HEK293 (cell line): ENCODE measurements around the gene PPFIA4.

ENCODE experiments used
- CTCF ChIA-PET: fragments of 350-600 bp; formaldehyde crosslinking; extraction: SDS; loops from one replicate; lab custom pipeline; 2021; ENCODE audit warnings: antibody characterized with exemption; lab: Yijun Ruan, JAX
- POLR2A ChIA-PET: fragments of 300-600 bp; formaldehyde crosslinking; extraction: SDS; loops from one replicate; lab custom pipeline; 2020; ENCODE audit warnings: antibody characterized with exemption, inconsistent platforms; lab: Yijun Ruan, JAX
- H3K27ac ChIP-seq: fragments of 200-500 bp; sonication (Bioruptor generic); 2 replicates; pipeline ENCODE4 v1.5.1; 2014; ENCODE audit warnings: low read depth, low read length, control low read depth, inconsistent platforms; ENCODE audit errors: extremely low read depth
- H3K36me3 ChIP-seq, 2 experiments: fragments of 200-500 bp in 1 of 2; sonication (Bioruptor generic) in 1 of 2; 1 replicate in 1 of 2; 2 replicates in 1 of 2; pipeline ENCODE4 v1.5.1; 2014 to 2017; ENCODE audit warnings: inconsistent platforms in 2 of 2, low read length in 2 of 2; ENCODE audit not compliant: control insufficient read depth in 2 of 2, insufficient read depth in 1 of 2
- H3K4me1 ChIP-seq: fragments of 200-500 bp; sonication (Bioruptor generic); 2 replicates; pipeline ENCODE4 v1.5.1; 2014; ENCODE audit warnings: mild to moderate bottlenecking, low read length, inconsistent platforms; ENCODE audit not compliant: control insufficient read depth, insufficient read depth
- H3K4me3 ChIP-seq: 2 replicates; pipeline ENCODE4 v1.5.1; 2011; ENCODE audit warnings: low read depth, mild to moderate bottlenecking, control low read depth, low read length, moderate library complexity
- H3K9me3 ChIP-seq: fragments of 200-500 bp; sonication (Bioruptor generic); 2 replicates; pipeline ENCODE4 v1.5.1; 2014; ENCODE audit warnings: low read depth, low read length, inconsistent platforms; ENCODE audit not compliant: control insufficient read depth, insufficient read depth
- BCL11A ChIP-seq: fragments of 450-650 bp; formaldehyde crosslinking; IDR thresholded peaks from 2 replicates; pipeline ENCODE4 v1.5.1; 2016; ENCODE audit warnings: low read depth, missing biosample characterization, missing genetic modification characterization
- BCL11B ChIP-seq: fragments of 450-650 bp; formaldehyde crosslinking; IDR thresholded peaks from 2 replicates; pipeline ENCODE4 v1.5.1; 2016; ENCODE audit warnings: low read depth, missing biosample characterization, missing genetic modification characterization
- KLF9 ChIP-seq: fragments of 450-650 bp; formaldehyde crosslinking; IDR thresholded peaks from 2 replicates; pipeline ENCODE4 v1.5.1; 2016; ENCODE audit warnings: missing biosample characterization, missing genetic modification characterization, low read depth
- ZIC2 ChIP-seq: fragments of 450-650 bp; formaldehyde crosslinking; IDR thresholded peaks from 2 replicates; pipeline ENCODE4 v1.5.1; 2016; ENCODE audit warnings: missing biosample characterization, missing genetic modification characterization
- ZNF174 ChIP-seq: fragments of 450-650 bp; formaldehyde crosslinking; IDR thresholded peaks from 2 replicates; pipeline ENCODE4 v1.5.0; 2017; ENCODE audit warnings: missing biosample characterization, mild to moderate bottlenecking, missing genetic modification characterization
- ZNF202 ChIP-seq: fragments of 450-650 bp; formaldehyde crosslinking; IDR thresholded peaks from 2 replicates; pipeline ENCODE4 v1.5.1; 2016; ENCODE audit warnings: missing biosample characterization, missing genetic modification characterization, borderline replicate concordance
- ZNF24 ChIP-seq: fragments of 450-650 bp; formaldehyde crosslinking; IDR thresholded peaks from 2 replicates; pipeline ENCODE4 v1.5.1; 2016; ENCODE audit warnings: missing biosample characterization, missing genetic modification characterization
- ZNF341 ChIP-seq: fragments of 450-650 bp; formaldehyde crosslinking; IDR thresholded peaks from 2 replicates; pipeline ENCODE4; 2016; ENCODE audit warnings: low read depth, missing biosample characterization, missing genetic modification characterization
- ZNF48 ChIP-seq: fragments of 450-650 bp; formaldehyde crosslinking; IDR thresholded peaks from 2 replicates; pipeline ENCODE4 v1.5.1; 2016; ENCODE audit warnings: missing biosample characterization, missing genetic modification characterization
- ZNF548 ChIP-seq: fragments of 450-650 bp; formaldehyde crosslinking; IDR thresholded peaks from 2 replicates; pipeline ENCODE4 v1.5.1; 2016; ENCODE audit warnings: missing biosample characterization, missing genetic modification characterization
- ZNF621 ChIP-seq: fragments of 450-650 bp; formaldehyde crosslinking; IDR thresholded peaks from 2 replicates; pipeline ENCODE4 v1.5.1; 2017; ENCODE audit warnings: missing biosample characterization, missing genetic modification characterization
- ZNF707 ChIP-seq: fragments of 450-650 bp; formaldehyde crosslinking; IDR thresholded peaks from 2 replicates; pipeline ENCODE4 v1.5.1; 2016; ENCODE audit warnings: missing biosample characterization, missing genetic modification characterization
- ZNF785 ChIP-seq: fragments of 450-650 bp; formaldehyde crosslinking; IDR thresholded peaks from 2 replicates; pipeline ENCODE4 v1.5.1; 2016; ENCODE audit warnings: missing biosample characterization, missing genetic modification characterization
- ZNF830 ChIP-seq: fragments of 450-650 bp; IDR thresholded peaks from 2 replicates; pipeline ENCODE4 v1.5.0; 2018; ENCODE audit warnings: missing biosample characterization, missing genetic modification characterization, low read depth, mild to moderate bottlenecking, moderate library complexity
- ZXDB ChIP-seq: fragments of 450-650 bp; formaldehyde crosslinking; IDR thresholded peaks from 2 replicates; pipeline ENCODE4 v1.5.1; 2016; ENCODE audit warnings: missing biosample characterization, missing genetic modification characterization
- TF ChIP-seq, protein P1 (sequence below): fragments of 450-650 bp; formaldehyde crosslinking; IDR thresholded peaks from 2 replicates; pipeline ENCODE4; 2016; ENCODE audit warnings: missing biosample characterization, missing genetic modification characterization
- TF ChIP-seq, protein P2 (sequence below): fragments of 450-650 bp; formaldehyde crosslinking; optimal IDR thresholded peaks from 2 replicates; pipeline ENCODE3; 2016; ENCODE audit warnings: missing biosample characterization, mild to moderate bottlenecking, missing genetic modification characterization
- TF ChIP-seq, protein P3 (sequence below): fragments of 450-650 bp; formaldehyde crosslinking; conservative IDR thresholded peaks from 2 replicates; pipeline ENCODE4 v1.5.1; 2016; ENCODE audit warnings: low read depth, missing biosample characterization, missing genetic modification characterization
- TF ChIP-seq, protein P4 (sequence below): fragments of 450-650 bp; formaldehyde crosslinking; IDR thresholded peaks from 2 replicates; pipeline ENCODE4 v1.5.1; 2016; ENCODE audit warnings: missing biosample characterization, missing genetic modification characterization

Gene PPFIA4

GRCh38 chr1:203085528-203086406 is 59.5 kb downstream of the PPFIA4 start, which contains the start of gene MYOG:
MYOG (minus strand) TSS chr1:203086012; CDS start chr1:203085961, 51 bp downstream.
- Histone ChIP-seq H3K4me1 (no peaks in the 10 kb centered on the region), H3K27ac (no peak within 1 kb of the TSS), H3K36me3 (no peaks in the 10 kb centered on the region), H3K4me3 (no peak within 1 kb of the TSS), H3K9me3 (no peaks in the 10 kb centered on the region)
- POLR2A ChIA-PET = no interaction called here
- CTCF ChIA-PET = interaction anchor here (0.5 to 3.8 kb wide), 9 partner anchors 14 to 256 kb away, joined by 3 to 20 read pairs (median 3); no protein-coding TSS in a partner anchor
- no peak for TF ChIP-seq BCL11B (tag by site-specific recombination)
- TF ChIP-seq ZNF785 (tag by site-specific recombination) = no peak
- no peak for TF ChIP-seq ZNF548 (tag by site-specific recombination)
- no peak for TF ChIP-seq ZNF174 (tag by site-specific recombination)
- TF ChIP-seq, protein P1, sequence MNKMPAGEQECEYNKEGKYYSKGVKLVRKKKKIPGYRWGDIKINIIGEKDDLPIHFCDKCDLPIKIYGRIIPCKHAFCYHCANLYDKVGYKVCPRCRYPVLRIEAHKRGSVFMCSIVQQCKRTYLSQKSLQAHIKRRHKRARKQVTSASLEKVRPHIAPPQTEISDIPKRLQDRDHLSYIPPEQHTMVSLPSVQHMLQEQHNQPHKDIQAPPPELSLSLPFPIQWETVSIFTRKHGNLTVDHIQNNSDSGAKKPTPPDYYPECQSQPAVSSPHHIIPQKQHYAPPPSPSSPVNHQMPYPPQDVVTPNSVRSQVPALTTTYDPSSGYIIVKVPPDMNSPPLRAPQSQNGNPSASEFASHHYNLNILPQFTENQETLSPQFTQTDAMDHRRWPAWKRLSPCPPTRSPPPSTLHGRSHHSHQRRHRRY = no peak
- no peak for TF ChIP-seq KLF9

DNA sequence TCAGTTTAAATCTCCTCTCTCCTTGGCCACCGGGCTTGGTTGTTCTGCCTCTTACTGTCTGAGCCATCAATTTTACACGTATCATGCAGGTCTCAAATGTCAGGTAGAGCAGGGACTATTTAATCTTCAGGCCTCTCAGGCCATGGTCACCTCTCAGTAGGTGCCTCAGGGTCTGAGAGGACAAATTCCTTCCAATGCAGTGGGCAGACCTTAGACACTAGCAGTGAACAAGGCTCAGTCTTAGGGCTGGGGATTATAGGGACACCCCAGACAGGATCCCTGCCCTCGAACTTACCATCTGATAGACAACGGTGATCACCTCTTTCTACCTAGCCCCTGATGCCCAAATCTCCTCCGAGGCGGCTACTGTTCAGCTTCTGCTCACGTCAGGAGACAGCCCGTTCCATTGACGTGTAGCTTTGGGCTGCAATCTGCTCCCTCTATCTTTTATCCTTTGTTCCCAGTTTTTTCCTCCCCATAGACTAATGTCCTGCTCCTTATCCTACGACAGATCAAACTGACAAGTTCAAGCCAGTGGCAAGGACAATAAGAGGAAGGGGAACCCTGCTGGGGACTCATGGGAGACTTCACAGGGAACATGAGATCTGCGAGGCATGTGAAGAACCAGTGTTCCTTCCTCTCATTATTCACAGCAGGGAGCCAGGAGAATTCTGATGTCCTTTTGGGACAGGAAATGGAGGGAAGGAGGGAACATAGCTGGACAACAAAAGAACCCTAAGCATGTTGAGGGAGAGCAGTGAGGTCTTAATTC is 60.9 kb downstream of the PPFIA4 start:
- ChIA-PET CTCF (interaction anchor here (0.8 to 2.7 kb wide), 2 partner anchors 129 to 181 kb away, joined by 4 to 12 read pairs; no protein-coding TSS in a partner anchor), POLR2A (no interaction called here)
- Histone ChIP-seq H3K27ac (no peak overlapping the region), H3K4me1 (no peaks in the 10 kb centered on the region), H3K4me3 (no peak overlapping the region), H3K36me3 (no peaks in the 10 kb centered on the region), H3K9me3 (no peaks in the 10 kb centered on the region)
- TF ChIP-seq ZIC2 (tag by site-specific recombination) (peak; percentile 90), ZNF202 (tag by site-specific recombination) (no peak)
- TF ChIP-seq, protein P2, sequence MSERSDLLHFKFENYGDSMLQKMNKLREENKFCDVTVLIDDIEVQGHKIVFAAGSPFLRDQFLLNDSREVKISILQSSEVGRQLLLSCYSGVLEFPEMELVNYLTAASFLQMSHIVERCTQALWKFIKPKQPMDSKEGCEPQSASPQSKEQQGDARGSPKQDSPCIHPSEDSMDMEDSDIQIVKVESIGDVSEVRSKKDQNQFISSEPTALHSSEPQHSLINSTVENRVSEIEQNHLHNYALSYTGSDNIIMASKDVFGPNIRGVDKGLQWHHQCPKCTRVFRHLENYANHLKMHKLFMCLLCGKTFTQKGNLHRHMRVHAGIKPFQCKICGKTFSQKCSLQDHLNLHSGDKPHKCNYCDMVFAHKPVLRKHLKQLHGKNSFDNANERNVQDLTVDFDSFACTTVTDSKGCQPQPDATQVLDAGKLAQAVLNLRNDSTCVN (tag by site-specific recombination) = no peak

- POLR2A ChIA-PET = no interaction called here
- CTCF ChIA-PET = interaction anchor here (2.7 kb wide), 1 partner anchor 180 kb away, joined by 12 read pairs; no protein-coding TSS in a partner anchor
Measured at GRCh38 chr1:203088441-203088840, 62.1 kb downstream of the PPFIA4 start.

More at GRCh38 chr1:203088441-203088840, 62.1 kb downstream of the PPFIA4 start:
- no peaks in the 10 kb centered on the region for H3K4me1 ChIP-seq
- H3K27ac ChIP-seq = no peak overlapping the region
- TF ChIP-seq ZNF24 (tag by site-specific recombination) (no peak), BCL11A (tag by site-specific recombination) (no peak), ZNF830 (tag by site-specific recombination) (no peak), KLF9 (no peak), ZNF707 (tag by site-specific recombination) (no peak), ZNF341 (tag by site-specific recombination) (no peak), ZNF48 (tag by site-specific recombination) (no peak), ZXDB (tag by site-specific recombination) (no peak), ZNF621 (tag by site-specific recombination) (no peak)
- TF ChIP-seq, protein P3, sequence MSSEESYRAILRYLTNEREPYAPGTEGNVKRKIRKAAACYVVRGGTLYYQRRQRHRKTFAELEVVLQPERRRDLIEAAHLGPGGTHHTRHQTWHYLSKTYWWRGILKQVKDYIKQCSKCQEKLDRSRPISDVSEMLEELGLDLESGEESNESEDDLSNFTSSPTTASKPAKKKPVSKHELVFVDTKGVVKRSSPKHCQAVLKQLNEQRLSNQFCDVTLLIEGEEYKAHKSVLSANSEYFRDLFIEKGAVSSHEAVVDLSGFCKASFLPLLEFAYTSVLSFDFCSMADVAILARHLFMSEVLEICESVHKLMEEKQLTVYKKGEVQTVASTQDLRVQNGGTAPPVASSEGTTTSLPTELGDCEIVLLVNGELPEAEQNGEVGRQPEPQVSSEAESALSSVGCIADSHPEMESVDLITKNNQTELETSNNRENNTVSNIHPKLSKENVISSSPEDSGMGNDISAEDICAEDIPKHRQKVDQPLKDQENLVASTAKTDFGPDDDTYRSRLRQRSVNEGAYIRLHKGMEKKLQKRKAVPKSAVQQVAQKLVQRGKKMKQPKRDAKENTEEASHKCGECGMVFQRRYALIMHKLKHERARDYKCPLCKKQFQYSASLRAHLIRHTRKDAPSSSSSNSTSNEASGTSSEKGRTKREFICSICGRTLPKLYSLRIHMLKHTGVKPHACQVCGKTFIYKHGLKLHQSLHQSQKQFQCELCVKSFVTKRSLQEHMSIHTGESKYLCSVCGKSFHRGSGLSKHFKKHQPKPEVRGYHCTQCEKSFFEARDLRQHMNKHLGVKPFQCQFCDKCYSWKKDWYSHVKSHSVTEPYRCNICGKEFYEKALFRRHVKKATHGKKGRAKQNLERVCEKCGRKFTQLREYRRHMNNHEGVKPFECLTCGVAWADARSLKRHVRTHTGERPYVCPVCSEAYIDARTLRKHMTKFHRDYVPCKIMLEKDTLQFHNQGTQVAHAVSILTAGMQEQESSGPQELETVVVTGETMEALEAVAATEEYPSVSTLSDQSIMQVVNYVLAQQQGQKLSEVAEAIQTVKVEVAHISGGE = no peak
- TF ChIP-seq, protein P4, sequence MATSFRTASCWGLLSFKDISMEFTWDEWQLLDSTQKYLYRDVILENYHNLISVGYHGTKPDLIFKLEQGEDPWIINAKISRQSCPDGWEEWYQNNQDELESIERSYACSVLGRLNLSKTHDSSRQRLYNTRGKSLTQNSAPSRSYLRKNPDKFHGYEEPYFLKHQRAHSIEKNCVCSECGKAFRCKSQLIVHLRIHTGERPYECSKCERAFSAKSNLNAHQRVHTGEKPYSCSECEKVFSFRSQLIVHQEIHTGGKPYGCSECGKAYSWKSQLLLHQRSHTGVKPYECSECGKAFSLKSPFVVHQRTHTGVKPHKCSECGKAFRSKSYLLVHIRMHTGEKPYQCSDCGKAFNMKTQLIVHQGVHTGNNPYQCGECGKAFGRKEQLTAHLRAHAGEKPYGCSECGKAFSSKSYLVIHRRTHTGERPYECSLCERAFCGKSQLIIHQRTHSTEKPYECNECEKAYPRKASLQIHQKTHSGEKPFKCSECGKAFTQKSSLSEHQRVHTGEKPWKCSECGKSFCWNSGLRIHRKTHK (tag by site-specific recombination) = no peak
- no peaks in the 10 kb centered on the region for H3K36me3 ChIP-seq
- H3K4me3 ChIP-seq = no peak overlapping the region
- H3K9me3 ChIP-seq = no peaks in the 10 kb centered on the region
